ENCODE results near the gene JAK3.

DNA sequence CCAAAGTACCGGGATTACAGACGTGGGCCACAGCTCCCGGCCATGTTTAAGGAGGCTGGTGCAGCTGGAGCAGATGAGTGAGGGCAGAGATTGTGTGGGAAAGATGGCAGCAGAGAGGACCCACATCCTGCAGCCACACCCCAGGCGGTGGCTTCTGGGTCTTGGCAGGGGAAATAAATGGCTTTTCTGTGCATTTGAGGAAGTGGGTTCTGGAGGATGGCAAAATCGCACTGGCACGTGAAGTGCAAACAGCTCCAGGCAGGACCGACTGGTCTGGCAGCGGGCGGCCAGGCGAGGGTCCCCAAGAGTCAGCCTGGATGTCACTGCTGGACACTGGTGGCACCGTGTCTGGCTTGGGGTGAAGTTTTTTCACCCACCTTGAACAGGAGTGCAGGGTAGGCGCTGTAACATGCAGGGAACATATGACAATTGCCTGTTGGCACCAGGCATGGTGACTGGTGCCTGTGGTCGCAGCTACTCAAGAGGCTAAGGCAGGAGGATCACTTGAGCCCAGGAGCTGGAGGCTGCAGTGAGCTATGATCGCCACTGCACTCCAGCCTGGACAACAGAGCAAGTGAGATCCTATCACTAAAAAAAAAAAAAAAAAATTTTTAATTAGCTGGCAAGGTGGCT, 44.4 kb downstream of the JAK3 start:
- TF ChIP-seq, protein P1, sequence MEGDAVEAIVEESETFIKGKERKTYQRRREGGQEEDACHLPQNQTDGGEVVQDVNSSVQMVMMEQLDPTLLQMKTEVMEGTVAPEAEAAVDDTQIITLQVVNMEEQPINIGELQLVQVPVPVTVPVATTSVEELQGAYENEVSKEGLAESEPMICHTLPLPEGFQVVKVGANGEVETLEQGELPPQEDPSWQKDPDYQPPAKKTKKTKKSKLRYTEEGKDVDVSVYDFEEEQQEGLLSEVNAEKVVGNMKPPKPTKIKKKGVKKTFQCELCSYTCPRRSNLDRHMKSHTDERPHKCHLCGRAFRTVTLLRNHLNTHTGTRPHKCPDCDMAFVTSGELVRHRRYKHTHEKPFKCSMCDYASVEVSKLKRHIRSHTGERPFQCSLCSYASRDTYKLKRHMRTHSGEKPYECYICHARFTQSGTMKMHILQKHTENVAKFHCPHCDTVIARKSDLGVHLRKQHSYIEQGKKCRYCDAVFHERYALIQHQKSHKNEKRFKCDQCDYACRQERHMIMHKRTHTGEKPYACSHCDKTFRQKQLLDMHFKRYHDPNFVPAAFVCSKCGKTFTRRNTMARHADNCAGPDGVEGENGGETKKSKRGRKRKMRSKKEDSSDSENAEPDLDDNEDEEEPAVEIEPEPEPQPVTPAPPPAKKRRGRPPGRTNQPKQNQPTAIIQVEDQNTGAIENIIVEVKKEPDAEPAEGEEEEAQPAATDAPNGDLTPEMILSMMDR (IDR thresholded peaks at IDR 0.05; ENCODE audit: poor library complexity) = no peak
- TF ChIP-seq EZH2 (IDR thresholded peaks at IDR 0.05; ENCODE audit: borderline replicate concordance) (no peak), EZH2phosphoT487 (IDR thresholded peaks at IDR 0.05; ENCODE audit: low read depth, severe bottlenecking, unreplicated experiment) (no peak)
